Measurements from ENCODE around the gene PRCD. TPM values are rescaled to one million over a fixed set of nuclear protein-coding genes. Genes with fewer than 3 reads are reported as not detected.

PRCD gene
- total RNA-seq, 2 experiments from 2014 or later, result not detected

DNA sequence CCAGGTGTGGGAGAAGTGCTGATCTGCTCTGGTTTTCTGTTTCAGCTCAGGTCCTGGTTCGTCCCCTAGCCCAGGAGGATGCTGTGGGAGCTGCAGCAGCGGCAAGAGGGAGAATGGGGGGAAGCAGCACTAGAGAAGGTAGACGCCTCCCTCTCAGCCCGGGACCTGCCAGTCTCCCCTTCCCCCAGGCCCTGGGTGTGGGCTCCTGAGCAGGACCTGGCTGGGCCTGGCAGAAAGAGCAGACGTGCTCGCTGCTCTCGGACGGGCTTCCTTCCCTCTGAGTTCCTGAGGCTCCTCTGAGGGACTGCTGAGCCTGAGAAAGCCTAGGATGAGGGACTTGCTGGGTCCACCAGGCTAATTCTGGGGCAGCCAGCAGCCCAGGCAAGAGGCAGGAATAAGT lies 3.1 kb downstream of the PRCD start:
- no peak overlapping the region for H3K27ac Mint-ChIP-seq
- POLR2A ChIA-PET, result no interaction called here

DNA sequence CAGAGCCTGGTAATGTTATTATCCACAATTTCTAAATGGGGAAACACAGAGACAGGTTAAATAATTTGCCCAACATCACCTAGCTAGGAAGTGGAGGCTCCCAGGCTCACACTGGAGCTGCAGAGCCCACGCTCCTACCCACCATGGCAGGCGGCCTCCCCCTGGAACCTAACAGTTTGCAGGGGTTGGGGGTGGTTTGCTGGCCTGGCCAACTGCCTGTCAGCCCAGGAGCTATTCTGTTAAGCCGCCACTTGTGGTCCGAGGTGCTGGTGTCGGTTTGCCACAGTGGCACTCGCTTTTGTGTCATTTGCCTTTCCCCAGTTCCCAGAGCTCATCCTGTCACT lies 3.6 kb downstream of the PRCD start:
- H3K4me1 Mint-ChIP-seq (ENCODE audit: low read depth), result peaks cover 6% of the 10 kb centered on the region
- H3K4me1 ChIP-seq (ENCODE audit: insufficient read depth, low read length), result peaks cover 15% of the 10 kb centered on the region
- no peaks in the 10 kb centered on the region for H3K36me3 Mint-ChIP-seq (ENCODE audit: low read depth)
- H3K9me3 Mint-ChIP-seq, result no peaks in the 10 kb centered on the region
- CTCF ChIA-PET, result interaction anchor here (1.0 kb wide), 1 partner anchor 20 kb away, joined by 3 read pairs; no protein-coding TSS in a partner anchor
- TF ChIP-seq, protein P1, sequence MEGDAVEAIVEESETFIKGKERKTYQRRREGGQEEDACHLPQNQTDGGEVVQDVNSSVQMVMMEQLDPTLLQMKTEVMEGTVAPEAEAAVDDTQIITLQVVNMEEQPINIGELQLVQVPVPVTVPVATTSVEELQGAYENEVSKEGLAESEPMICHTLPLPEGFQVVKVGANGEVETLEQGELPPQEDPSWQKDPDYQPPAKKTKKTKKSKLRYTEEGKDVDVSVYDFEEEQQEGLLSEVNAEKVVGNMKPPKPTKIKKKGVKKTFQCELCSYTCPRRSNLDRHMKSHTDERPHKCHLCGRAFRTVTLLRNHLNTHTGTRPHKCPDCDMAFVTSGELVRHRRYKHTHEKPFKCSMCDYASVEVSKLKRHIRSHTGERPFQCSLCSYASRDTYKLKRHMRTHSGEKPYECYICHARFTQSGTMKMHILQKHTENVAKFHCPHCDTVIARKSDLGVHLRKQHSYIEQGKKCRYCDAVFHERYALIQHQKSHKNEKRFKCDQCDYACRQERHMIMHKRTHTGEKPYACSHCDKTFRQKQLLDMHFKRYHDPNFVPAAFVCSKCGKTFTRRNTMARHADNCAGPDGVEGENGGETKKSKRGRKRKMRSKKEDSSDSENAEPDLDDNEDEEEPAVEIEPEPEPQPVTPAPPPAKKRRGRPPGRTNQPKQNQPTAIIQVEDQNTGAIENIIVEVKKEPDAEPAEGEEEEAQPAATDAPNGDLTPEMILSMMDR (IDR thresholded peaks at IDR 0.05), result no peak
- intact Hi-C loops (cut with DNase I, micrococcal nuclease), result no loop called here
- DNase-seq (no peak), ATAC-seq (ENCODE audit: poor library complexity) (no peak)
- POLR2A ChIA-PET, result no interaction called here
- H3K27ac Mint-ChIP-seq, result no peak overlapping the region
- H3K4me3 Mint-ChIP-seq, result no peak overlapping the region
- H3K36me3 ChIP-seq (ENCODE audit: insufficient read depth, low read length), result no peaks in the 10 kb centered on the region
- no peak overlapping the region for H3K4me3 ChIP-seq (ENCODE audit: low read length)
- H3K27me3 Mint-ChIP-seq, result peaks cover 46% of the 10 kb centered on the region
- peaks cover 12 to 33% of the 10 kb centered on the region in 2 experiments for H3K27me3 ChIP-seq (ENCODE audit: control insufficient read depth in 1 of 2, insufficient read depth in 2 of 2, low read length in 2 of 2)
- no peak overlapping the region for H3K27ac ChIP-seq (ENCODE audit: low read depth in 1 of 2, low read length in 2 of 2)
- H3K9me3 ChIP-seq (ENCODE audit: control insufficient read depth in 1 of 2, insufficient read depth in 1 of 2, low read length in 2 of 2), result peaks cover 0 to 11% of the 10 kb centered on the region in 2 experiments

More for the DNA sequence above, 3.1 kb downstream of the PRCD start:
- Mint-ChIP-seq H3K27me3 (peaks cover 49% of the 10 kb centered on the region), H3K4me1 (ENCODE audit: low read depth) (peaks cover 6% of the 10 kb centered on the region), H3K36me3 (ENCODE audit: low read depth) (no peaks in the 10 kb centered on the region), H3K9me3 (no peaks in the 10 kb centered on the region), H3K4me3 (no peak overlapping the region)
- no peak overlapping the region for H3K4me3 ChIP-seq (ENCODE audit: low read length)
- no peaks in the 10 kb centered on the region for H3K36me3 ChIP-seq (ENCODE audit: insufficient read depth, low read length)
- H3K27ac ChIP-seq (ENCODE audit: low read depth in 1 of 2, low read length in 2 of 2), result no peak overlapping the region
- no peak for ATAC-seq (ENCODE audit: poor library complexity)
- TF ChIP-seq, protein P1 (IDR thresholded peaks at IDR 0.05), result no peak
- H3K9me3 ChIP-seq (ENCODE audit: control insufficient read depth in 1 of 2, insufficient read depth in 1 of 2, low read length in 2 of 2), result peaks cover 0 to 13% of the 10 kb centered on the region in 2 experiments
- H3K4me1 ChIP-seq (ENCODE audit: insufficient read depth, low read length), result peaks cover 20% of the 10 kb centered on the region
- intact Hi-C loops (cut with DNase I, micrococcal nuclease), result no loop called here
- CTCF ChIA-PET, result interaction anchor here (1.0 kb wide), 1 partner anchor 20 kb away, joined by 3 read pairs; no protein-coding TSS in a partner anchor
- H3K27me3 ChIP-seq (ENCODE audit: control insufficient read depth in 1 of 2, insufficient read depth in 2 of 2, low read length in 2 of 2), result peaks cover 14 to 37% of the 10 kb centered on the region in 2 experiments
- no peak for DNase-seq

GRCh38 chr17:76543826-76544545 lies 4.1 kb downstream of the PRCD start:
- ChIA-PET CTCF (interaction anchor here (1.0 to 2.5 kb wide), 2 partner anchors 21 kb away, joined by 3 to 6 read pairs; no protein-coding TSS in a partner anchor), POLR2A (no interaction called here)
- Mint-ChIP-seq H3K9me3 (no peaks in the 10 kb centered on the region), H3K36me3 (ENCODE audit: low read depth) (no peaks in the 10 kb centered on the region), H3K4me1 (ENCODE audit: low read depth) (peaks cover 2% of the 10 kb centered on the region), H3K27me3 (peaks cover 41% of the 10 kb centered on the region), H3K27ac (no peak overlapping the region), H3K4me3 (no peak overlapping the region)
- peaks cover 0 to 6% of the 10 kb centered on the region in 2 experiments for H3K9me3 ChIP-seq (ENCODE audit: control insufficient read depth in 1 of 2, insufficient read depth in 1 of 2, low read length in 2 of 2)
- H3K4me3 ChIP-seq (ENCODE audit: low read length), result no peak overlapping the region
- ATAC-seq (ENCODE audit: poor library complexity) (no peak), DNase-seq (no peak)
- peaks cover 6 to 27% of the 10 kb centered on the region in 2 experiments for H3K27me3 ChIP-seq (ENCODE audit: control insufficient read depth in 1 of 2, insufficient read depth in 2 of 2, low read length in 2 of 2)
- H3K4me1 ChIP-seq (ENCODE audit: insufficient read depth, low read length), result peaks cover 13% of the 10 kb centered on the region
- TF ChIP-seq, protein P1 (IDR thresholded peaks at IDR 0.05), result no peak
- H3K27ac ChIP-seq (ENCODE audit: low read depth in 1 of 2, low read length in 2 of 2), result no peak overlapping the region
- intact Hi-C loops (cut with DNase I, micrococcal nuclease), result no loop called here
- no peaks in the 10 kb centered on the region for H3K36me3 ChIP-seq (ENCODE audit: insufficient read depth, low read length)

All from CD4-positive, alpha-beta T cell (primary cell).